Measurements from ENCODE around the gene DLGAP5.

The DLGAP5 gene

DNA sequence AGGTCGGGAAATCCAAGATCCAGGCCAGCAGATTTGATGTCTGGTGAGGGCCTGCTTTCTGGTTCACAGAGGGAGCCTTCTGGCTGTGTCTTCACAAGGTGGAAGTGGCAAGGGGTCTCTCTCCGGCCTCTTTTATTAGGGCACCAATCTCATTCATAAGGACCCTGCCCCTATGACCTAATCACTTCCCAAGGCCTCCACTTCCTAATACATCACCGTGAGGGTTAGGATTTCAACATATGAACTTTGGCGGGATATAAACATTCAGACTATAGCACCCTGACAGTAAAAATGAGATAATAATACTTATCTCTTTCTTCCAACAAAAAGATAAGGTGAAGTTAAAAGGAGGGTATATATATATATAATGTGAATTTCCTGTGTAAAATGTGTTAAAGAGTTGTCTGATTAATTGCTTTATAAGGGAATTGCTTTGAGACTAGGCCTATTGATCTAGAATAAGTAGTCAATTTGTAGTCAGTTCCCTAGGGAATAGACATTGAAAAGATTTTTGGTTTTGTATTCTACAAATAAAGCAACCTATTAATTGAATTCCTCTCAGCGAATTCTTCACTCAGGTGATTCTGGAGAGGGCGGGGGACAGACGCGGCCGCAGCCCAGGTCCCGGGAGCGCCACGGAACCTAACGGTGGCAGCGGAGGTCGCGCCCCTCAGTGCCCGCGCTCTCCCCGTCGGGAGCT is 62.8 kb downstream of the DLGAP5 start:
- DNase-seq, result no peak

DNA sequence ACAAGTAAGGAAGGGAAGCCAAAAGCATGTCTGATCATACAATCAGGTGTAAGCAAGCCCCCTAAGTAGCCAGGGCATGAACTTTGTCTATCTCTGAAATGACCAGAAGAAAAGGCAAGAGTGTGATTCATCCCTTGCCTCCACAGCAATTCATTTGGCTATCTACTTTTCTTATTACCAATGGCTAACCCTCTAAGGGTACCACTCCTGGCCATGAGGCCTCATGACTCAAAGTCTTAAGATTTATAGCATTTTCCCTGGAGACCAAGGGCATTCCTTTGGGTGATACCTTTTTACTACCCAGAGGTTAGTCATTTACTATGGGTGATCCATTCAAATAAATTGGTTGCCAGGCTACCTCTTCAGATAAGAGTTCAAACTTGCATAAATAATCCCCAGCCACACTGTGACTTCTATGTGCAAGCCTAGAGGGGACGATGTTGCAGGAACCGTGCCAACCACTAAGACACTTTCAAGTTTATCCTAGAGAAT is 63.9 kb downstream of the DLGAP5 start:
- DNase-seq, result no peak

DNA sequence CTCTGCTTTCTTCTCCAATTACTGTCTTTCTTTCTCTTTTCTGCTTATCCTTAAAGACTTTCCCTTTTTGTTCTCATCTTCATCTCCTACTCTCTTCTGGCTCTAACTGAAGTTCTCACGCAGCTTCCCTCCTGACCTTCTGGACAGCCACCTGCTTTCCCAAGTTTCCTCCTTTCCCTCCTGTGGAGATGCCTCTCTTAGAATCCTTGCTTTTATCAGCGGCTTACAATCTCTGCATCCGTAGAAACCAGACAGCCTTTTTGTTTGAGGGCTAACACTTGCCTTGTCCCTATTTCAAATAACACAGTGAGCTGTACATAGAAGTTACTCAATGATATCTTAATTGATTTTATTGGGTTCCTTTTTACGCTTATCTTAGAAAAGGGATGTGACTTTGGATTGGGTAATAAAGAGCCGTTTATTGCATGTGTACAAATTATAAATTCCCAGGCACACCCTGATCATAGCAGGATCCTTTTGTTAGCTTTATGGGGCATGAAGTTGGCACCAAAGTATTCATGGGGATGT is 64.4 kb downstream of the DLGAP5 start:
- DNase-seq, result no peak

DNA sequence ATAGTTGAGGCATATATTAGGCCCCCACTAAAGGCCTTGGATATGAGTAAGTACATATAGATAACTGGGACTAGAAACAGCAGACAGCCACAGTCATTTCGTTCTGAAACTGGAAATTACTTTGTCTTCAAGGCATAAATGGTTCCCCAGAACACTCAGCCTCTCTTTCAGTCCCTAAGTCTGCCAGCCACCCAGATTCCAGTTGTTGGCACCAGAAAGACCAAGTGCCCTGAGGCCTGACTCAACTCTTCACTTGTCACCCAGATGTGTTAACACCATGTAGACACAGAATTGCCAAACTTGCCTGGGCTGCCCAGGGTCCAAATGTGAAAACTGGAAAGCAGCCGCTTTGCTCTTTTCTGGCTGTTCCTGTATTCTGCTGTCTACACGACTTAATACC is 65.4 kb downstream of the DLGAP5 start:
- DNase-seq, result no peak

DNA sequence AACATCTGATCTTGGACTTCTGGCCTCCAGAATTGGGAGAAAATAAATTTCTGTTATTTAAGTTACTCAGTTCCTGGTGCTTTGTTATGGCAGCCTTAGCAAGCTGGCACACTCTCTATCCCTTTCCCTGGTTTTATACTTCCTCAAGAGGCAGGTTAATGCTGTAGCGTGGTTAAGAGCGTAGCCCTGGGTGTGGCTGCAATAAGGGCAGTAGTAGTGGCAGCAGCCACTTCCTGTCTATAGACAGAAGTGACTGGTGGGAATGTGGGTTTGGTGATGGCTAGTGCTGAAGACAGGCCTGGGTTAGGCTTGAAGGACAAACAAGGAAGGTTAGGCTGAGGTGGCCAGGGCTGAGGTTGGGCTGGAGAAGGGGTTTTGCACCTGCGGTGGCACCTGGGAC is 66.0 kb downstream of the DLGAP5 start:
- DNase-seq, result no peak

DNA sequence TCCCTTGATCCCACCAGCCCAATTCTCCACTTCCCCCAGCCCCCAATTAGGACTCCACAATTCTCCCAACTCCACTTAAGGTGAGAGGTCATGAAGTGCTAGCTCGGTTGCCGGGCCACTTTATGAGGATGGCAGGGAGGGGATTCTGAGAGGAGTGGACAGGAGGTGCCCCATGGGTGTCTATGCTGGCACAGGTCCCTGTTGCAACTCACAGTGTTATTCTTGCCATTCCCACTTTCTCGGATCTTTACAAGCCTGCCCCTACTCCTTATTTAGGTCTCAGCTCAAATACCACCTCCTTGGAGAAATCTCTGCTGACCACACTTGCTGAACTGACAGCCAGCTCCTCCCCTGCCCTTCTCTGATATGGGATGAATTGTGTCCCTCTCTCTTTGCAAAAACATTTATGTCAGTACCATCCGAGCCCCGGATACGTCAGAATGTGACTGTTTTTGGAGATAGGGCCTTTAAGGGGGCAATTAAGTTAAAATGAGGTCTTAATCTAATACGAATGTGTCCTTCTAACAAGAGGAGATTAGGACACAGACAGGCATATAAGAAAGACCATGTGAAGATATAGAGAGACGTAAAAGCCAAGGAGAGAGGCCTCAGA is 66.5 kb downstream of the DLGAP5 start:
- no peak for DNase-seq

DNA sequence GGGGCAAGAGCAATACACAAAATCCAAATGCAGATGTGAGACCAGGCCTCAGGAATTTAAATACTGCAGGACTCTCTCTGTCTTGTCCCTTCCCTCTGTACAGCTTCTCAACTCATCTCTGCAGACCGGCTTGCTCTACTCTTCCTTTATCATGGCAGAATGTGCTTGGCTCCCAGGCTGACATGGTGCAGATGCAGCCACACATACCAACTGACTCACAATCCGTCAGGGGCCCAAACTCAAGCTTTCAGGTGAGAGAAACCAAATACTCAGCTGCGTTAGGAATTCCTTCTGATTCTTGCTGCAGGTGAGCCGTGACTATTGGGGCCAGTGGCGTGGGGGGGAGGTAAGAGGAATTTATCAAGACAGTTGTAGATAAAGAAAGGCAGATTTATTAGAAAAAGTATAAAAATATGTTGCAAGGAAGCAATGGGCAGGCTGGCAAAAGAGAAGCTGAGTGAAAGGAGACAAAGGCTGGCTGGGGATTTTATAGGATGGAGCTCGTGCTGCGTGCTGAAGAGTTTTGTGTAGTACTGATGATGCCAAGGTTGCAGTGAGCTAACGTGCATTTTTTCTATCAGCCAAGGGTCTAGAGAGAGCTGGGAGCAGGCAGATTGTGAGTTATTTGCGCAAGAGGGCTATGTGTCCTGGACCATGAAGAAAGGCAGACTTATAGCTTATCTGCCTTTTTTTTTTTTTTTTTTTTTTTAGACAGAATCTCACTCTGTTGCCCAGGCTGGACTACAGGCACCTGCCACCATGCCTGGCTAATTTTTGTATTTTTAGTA is 67.3 kb downstream of the DLGAP5 start:
- no peak for DNase-seq

DNA sequence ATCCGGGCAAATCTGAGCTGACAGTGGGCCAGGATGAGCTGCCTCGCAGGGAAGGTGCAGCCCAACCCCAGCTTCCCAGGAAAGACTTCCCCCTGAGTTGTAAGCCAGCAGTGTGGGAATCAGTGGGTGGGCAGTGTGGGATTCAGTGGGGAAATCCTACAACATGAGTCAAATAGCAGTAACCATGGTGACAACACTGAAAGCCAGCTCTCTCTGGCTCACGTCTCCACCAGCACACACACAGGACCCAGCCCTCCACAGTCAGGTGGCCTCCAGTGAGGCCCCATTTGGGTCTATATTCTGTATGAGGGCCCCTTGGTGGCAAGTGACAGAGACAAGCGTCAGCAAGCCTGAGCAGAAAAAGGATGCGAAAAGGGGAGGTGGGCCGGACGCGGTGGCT is 68.3 kb downstream of the DLGAP5 start:
- no peak for DNase-seq

DNA sequence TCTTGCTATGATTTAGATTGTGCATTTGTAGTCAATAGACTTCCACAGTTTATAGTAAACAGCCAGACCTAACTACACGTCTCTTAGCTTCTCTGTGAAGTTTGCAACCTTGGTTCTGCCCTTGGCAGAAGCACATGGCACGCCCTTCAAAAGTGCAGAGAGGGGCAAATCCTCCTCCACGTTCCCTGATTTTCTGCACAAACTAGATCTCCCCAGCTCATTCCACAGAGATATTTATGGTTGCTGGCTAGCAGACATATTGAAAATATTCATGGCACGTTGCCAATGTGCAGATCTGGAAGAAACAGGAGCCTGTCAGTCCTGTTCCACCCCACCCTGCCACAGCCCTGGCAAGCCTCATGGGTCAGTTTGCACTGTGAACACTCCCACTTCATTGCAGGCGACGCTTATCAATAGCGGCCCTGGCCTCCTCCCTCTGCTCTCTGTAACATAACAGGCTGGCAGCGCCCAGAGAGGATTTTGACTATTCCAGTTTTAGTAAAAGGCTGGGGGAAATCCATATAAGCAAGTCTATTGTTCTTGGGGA is 68.9 kb downstream of the DLGAP5 start:
- no peak for DNase-seq

DNA sequence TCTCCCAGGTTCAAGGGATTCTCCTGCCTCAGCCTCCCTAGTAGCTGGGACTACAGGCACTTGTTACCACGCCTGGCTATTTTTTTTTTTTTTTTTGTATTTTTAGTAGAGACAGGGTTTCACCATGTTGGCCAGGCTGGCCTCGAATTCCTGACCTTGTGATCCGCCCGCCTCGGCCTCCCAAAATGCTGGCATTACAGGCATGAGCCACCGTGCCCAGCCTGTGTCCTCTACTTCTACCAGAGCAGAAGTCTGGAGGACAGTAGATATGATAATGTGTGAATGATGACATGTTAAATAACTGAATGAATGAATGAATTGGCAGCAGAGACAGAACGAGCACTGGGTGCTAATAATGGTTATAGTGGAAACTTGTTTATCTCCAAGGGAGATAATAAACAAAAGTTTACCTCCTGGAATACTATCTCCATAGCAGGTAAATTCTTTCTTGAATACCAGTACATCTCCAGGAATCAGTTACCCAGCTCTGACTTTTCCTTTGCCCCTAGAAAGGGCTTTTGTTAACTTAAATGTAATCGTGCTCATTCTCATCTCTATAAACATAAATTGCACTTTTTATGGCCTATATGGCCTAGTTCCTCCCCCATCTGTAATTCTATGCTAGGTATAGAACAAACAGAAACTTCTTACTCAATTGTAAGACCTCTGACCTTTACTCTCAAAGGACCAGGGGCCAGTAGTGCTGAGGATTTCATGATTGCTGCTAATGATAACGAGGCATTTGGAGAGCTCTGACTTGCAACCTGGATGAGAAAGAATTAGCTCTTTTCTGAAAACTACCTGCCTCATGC is 69.6 kb downstream of the DLGAP5 start:
- no peak for DNase-seq

DNA sequence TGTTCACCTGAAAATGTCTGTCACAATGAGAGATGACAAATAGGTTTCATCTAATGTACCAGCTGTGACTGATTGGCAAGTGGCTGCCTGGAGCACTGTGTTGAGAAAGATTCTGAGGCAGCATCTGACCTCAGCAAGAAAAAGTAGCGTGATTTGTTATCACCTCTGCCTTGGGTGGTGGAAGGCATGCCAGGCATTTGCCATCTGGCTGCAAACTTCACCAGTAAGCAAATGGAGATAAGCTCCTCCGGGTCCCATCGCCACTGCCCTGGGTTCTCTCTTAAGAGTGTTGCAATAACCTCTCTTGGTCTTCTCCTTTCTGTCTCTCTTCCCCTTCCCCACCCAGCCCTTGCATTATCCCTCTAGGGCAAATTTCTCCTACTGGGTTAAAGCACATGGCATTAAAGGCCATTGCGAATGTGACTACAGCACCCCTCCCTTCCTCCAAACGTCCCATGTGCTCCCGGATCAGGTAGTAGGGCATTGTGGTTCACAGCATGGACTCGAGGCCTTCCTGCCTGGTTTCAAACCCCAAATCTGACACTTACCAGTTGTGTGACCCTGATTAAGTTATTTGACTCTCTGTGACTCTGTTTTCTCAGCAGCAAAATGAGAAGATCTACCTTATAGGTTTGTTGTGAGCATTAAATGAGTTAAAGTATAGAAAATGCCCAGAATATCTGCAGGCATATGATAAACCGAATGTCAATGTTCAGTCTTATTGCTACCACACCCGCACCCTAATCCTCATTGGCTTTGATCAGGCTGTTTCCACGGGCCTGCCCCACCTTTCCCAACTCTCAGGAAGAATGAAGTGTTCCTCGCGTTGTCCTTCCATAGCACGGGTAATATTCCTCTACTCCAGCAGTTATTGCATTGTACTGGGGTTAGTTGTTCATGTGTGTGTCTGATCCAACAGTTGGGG is 70.6 kb downstream of the DLGAP5 start:
- DNase-seq, result no peak

DNA sequence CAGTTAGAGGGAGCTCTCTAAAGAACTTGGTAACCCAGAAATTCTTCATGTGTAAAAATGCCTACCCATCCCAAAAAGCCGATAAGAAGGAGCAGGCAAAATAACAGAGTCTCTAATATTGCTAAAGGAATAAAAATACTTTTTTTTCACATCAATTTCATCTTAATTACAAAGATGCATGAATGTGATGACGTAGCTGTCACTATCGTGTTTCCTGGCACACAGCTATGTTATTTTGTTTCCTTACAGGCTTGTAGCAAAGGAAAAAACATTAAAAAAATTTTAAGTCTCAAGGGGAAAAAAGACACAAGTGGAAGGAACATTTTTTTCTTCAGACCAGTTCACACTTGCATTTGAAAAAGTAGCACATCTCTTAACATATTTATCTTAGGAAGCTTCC is 72.6 kb downstream of the DLGAP5 start:
- DNase-seq, result no peak

DNA sequence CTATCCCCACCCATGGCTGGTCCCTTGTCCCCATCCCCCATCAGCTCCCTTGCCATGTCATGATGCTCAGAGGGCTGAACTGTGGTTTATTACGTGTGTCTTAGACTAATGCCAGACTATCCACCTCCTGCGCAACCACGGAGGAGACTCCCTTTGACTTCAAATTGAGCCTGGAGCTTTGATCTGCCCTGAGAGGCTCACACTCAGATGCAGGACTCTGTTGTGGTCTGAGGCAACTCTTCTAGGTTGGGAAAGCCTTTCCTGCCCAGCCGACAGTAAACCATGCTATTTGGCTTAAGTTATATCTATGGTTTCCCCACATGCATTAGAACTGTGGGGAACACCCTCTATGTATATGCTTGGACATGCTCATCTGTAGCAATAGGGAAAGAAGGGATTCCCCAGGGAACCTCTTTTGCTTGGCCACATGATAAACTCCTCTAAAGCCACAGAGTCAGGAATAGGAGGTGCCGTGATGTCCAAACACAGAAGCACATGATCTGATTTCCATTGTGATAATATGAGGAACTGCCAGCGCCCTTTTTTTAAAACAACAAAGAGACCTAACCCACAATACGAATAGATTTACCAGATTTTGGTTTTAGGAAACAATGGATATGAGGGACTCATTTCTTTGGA is 73.5 kb downstream of the DLGAP5 start:
- no peak for DNase-seq

DNA sequence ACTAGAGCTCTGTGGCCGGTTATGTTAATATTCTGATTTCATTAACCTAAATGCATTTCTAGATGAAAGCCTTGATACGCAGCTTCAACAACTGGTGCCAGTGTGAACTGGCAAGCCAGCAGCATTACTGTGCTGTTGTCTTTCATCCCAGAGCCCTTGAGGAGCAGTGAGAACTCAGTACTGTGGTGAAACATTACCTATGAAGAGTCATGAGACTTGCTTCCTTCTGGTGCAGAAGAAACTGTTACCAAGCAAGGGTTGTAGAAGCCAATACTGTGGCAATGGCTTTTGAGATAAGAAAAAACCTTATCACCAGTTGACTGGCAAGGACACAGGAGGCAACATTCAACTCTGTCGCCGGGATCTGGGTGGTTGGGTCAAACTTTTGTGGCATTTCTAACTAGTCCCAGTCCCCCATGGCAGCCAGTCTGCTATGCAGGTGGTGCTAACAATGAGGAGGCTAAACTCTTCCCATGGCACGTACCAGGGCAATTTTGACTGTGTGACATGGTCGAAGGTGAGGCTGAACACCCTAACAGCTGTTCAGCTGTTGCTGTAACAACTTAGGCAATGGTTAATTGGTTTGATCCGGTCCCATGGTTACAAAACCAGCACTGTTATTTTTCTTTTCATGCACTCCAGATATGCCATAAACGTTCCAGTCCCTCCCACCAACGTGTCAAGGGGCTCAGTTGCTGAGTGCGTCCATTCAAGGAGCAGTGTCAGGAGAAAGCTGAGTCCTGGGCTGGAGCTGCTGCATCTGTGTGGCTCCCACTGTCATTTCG is 74.9 kb downstream of the DLGAP5 start:
- DNase-seq, result no peak

DNA sequence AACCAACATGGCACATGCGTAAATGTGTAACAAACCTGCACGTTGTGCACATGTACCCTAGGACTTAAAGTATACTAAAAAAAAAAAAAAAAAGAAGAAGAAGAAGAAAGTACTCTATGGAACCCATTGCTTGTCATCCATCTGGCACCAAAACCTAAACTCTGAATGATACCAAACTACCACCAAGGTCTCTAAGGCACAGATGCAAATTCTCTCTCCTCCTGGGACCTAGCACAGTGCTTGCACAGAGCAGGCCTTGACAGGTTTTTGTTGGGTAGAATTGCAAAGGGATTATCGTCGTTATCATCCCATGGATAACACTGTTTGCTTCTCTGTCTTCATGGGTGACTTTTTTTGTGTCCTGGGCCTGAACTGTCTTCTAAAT is 75.5 kb downstream of the DLGAP5 start:
- no peak for DNase-seq

DNA sequence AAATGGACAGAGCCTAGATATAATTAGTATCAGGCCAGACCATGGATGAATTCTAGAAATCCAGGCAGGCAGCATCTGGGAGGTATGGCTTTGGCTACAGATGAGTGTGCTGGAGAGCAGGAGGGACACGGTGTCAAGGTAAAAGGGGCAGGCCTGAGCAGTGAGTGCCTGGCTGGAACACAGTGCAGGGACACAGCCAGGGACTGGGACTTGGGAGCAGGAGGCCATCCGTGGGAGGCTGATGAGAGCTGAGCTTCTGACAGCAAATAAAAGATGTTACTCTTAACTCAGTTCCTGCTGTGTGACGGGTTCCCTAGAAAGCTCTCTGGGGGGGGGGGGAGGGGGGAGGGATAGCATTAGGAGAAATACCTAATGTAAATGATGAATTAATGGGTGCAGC is 75.9 kb downstream of the DLGAP5 start:
- no peak for DNase-seq

DNA sequence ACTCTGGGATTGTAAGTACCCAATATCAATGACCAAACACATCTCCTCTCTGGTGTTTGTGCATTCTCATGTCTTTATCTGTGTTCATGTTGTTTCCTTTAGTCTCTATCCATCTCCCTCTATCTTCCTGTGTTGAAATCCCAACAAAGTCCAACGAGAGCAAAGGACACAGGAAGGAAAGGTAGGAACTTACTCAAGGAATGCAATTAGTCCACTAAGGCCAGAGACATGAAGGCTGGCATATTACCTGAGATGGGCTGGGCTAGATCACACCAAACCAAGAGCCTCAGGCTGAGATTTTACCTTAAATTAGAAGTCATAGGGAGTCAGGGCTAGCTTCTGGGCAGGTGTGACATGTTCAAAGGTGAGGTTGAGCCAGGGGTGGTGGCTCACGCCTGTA is 76.7 kb downstream of the DLGAP5 start:
- no peak for DNase-seq

DNA sequence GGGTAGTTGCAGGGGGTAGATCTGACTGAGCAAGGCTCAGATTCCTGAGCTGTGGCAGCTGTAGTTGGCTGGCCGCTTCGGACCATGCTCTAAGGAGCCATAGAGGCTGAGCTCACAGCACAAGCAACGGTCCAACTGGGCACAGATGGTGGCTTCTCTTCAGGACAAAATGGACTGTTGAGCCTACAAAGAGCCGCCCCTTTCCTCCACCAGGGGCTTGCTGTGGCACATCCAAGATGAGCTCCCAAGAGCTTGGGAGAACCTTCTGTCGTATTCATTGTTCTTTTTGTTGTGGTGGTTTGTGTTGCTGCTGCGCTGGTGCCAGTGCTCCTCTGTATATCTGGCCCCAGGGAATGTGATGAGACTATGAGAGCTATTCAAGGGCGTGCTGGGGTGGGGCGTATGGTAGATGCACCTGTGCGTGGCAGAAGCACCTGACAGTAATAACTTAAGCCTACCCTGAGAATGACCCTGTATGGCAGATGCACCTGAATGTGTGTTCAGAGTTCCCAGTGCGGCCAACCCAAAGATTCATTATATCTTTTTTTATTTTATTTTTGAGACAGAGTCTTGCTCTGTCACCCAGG is 80.2 kb downstream of the DLGAP5 start:
- DNase-seq, result no peak

DNA sequence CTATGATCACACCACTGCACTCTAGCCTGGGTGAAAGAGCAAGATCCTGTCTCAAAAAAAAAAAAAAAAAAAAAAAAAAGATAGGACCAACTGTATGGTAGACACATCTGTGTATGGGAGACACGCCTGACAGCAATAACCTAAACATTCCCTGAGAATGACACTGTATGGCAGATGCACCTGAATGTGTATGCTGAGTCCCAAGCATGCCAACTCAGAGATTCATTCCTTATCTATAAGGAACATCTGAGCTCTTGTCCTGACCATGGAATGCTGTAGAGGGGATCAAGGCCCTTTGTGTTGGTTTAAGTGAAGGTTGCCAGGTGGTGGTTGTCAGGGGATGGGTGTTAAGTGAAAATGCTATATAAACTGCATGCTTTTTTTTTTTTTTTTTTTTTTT is 81.5 kb downstream of the DLGAP5 start:
- no peak for DNase-seq

Data from NCI-H524 treated with DMSO at 0.1 percent for 48 hours (cell line).